Measurements from ENCODE around the gene METTL16. TPM values are rescaled to one million over a fixed set of nuclear protein-coding genes. Genes with fewer than 3 reads are reported as not detected.

The METTL16 gene
- total and polyA plus RNA-seq, 2 of the 8 experiments (the other 6 are each of a cell fraction or from before 2014, with no cell fraction given): 22.8 to 59.4 TPM

DNA sequence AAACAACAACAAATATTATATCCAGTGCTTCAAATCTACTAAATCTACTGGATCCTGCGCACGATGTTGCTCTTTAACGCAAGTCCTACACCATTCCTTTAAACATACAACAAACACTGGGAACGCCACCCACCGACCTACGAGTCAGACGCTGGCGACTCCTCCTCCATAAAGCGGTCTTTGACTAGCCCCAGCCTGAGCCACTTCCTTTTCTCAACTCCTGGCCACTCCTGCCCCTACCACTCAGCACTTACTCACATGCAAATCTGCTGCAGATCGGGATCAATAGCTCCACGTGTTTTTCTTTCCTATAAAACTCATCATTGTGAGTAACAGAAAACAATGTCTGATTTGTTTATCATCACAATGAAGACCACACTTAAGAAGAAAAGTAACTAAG, 78.0 kb downstream of the METTL16 start:
- DNase-seq (ENCODE audit: low read depth in 1 of 2, low spot score in 2 of 2) (no peak), FAIRE-seq (peak; percentile 7)
- Histone ChIP-seq H3K4me3 (ENCODE audit: extremely low read depth in 1 of 4, insufficient read depth in 2 of 4, low read depth in 3 of 4, low read length in 4 of 4) (no peak overlapping the region), H3K36me3 (ENCODE audit: control insufficient read depth in 2 of 4, insufficient read depth in 4 of 4, low read length in 3 of 4) (peaks cover 10 to 32% (median 17%) of the 10 kb centered on the region in 4 experiments; a peak in 7 of 8 replicates), H3K27ac (ENCODE audit: low read depth, low read length) (no peak overlapping the region), H3K18ac (ENCODE audit: extremely low read depth, low read length) (no peak overlapping the region), H4K20me1 (replicated peaks in 1 of 2; ENCODE audit: control insufficient read depth in 1 of 2, insufficient read depth in 2 of 2, low read length in 2 of 2) (no peaks in the 10 kb centered on the region), H3K27me3 (replicated peaks in 1 of 4; ENCODE audit: control insufficient read depth in 3 of 4, extremely low read depth in 1 of 4, insufficient read depth in 3 of 4, low read length in 3 of 4) (no peaks in the 10 kb centered on the region), H4K91ac (replicated peaks; ENCODE audit: insufficient read length, low read length) (no peak overlapping the region), H2BK15ac (ENCODE audit: low read length) (no peak overlapping the region), H3K9ac (replicated peaks in 1 of 4; ENCODE audit: extremely low read depth in 1 of 4, low read depth in 3 of 4, low read length in 3 of 4) (no peak overlapping the region), H2BK20ac (ENCODE audit: low read length) (no peak overlapping the region), H3K79me1 (ENCODE audit: low read depth, low read length) (peaks cover 8% of the 10 kb centered on the region), H3K23me2 (ENCODE audit: low read depth, low read length) (no peaks in the 10 kb centered on the region), H4K5ac (ENCODE audit: insufficient read length, low read depth, low read length) (no peak overlapping the region), H3K56ac (replicated peaks; ENCODE audit: insufficient read length, low read depth, low read length) (no peak overlapping the region), H2AFZ (ENCODE audit: low read length) (no peak overlapping the region), H2BK120ac (replicated peaks; ENCODE audit: low read depth, low read length) (no peak overlapping the region), H3K4me1 (replicated peaks in 1 of 4; ENCODE audit: control insufficient read depth in 3 of 4, insufficient read depth in 4 of 4, low read length in 3 of 4) (peaks cover 6 to 17% (median 13%) of the 10 kb centered on the region in 4 experiments), H3K4ac (replicated peaks; ENCODE audit: insufficient read length, low read depth, low read length) (no peak overlapping the region), H3K23ac (ENCODE audit: insufficient read length) (no peak overlapping the region), H2BK5ac (ENCODE audit: low read depth, low read length) (no peak overlapping the region), H2AK5ac (ENCODE audit: low read depth, low read length) (no peak overlapping the region), H3K9me3 (ENCODE audit: insufficient read depth in 2 of 2, low read depth in 1 of 2, low read length in 1 of 2) (no peaks in the 10 kb centered on the region), H4K8ac (ENCODE audit: extremely low read depth, insufficient read depth, low read length) (no peak overlapping the region), H3K14ac (ENCODE audit: insufficient read length) (no peak overlapping the region), H3K79me2 (ENCODE audit: control insufficient read depth in 1 of 2, insufficient read depth in 2 of 2, low read length in 2 of 2) (peaks cover 0 to 14% of the 10 kb centered on the region in 2 experiments; a peak in 2 of 4 replicates), H2BK12ac (ENCODE audit: low read depth, low read length) (no peak overlapping the region; the same call in 1 of the 2 replicates), H3K4me2 (ENCODE audit: insufficient read depth in 1 of 2, low read depth in 2 of 2, low read length in 2 of 2) (no peak overlapping the region)
- ChIA-PET CTCF (ENCODE audit: partially characterized antibody) (interaction anchor here (0.9 to 3.4 kb wide), 4 partner anchors 17 to 1067 kb away, joined by 3 to 17 read pairs (median 10); no protein-coding TSS in a partner anchor), POLR2A (ENCODE audit: partially characterized antibody) (interaction anchor here (1.4 to 1.6 kb wide), 2 partner anchors 9 to 23 kb away, joined by 3 to 5 read pairs; no protein-coding TSS in a partner anchor)
- WGBS, 2 experiments (ENCODE audit: extremely low coverage in 1 of 2, insufficient coverage in 1 of 2, insufficient read length in 1 of 2, insufficient replicate concordance in 2 of 2, low coverage in 1 of 2, low lambda C conversion rate in 2 of 2, missing lambda C conversion rate in 1 of 2): 79% methylated on average over 11 of the region's 11 CpGs; no CpG with 5 or more reads in 1 of the 2 experiments
- TF ChIP-seq TEAD4 (IDR thresholded peaks at IDR 0.05; ENCODE audit: low read depth, low read length): no peak
- no peak for TF ChIP-seq RFX5 (IDR thresholded peaks at IDR 0.05; ENCODE audit: borderline replicate concordance, low read depth, low read length)
- TF ChIP-seq, protein P1, sequence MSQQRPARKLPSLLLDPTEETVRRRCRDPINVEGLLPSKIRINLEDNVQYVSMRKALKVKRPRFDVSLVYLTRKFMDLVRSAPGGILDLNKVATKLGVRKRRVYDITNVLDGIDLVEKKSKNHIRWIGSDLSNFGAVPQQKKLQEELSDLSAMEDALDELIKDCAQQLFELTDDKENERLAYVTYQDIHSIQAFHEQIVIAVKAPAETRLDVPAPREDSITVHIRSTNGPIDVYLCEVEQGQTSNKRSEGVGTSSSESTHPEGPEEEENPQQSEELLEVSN (IDR thresholded peaks at IDR 0.05): no peak
- no peak for TF ChIP-seq CHD2 (IDR thresholded peaks at IDR 0.05; ENCODE audit: low read length)
- no peak for TF ChIP-seq CBX8 (IDR thresholded peaks at IDR 0.05; ENCODE audit: borderline replicate concordance, low read depth, low read length)
- no peak for TF ChIP-seq SRF (IDR thresholded peaks at IDR 0.05; ENCODE audit: low read depth, low read length)
- no peak for TF ChIP-seq PHF8 (conservative IDR thresholded peaks at IDR 0.05; ENCODE audit: low read depth, low read length)
- TF ChIP-seq CBX5 (IDR thresholded peaks at IDR 0.05; ENCODE audit: low read depth, low read length): no peak
- no peak for TF ChIP-seq SP2 (IDR thresholded peaks at IDR 0.05; ENCODE audit: low read length)
- TF ChIP-seq CEBPB (IDR thresholded peaks at IDR 0.05; ENCODE audit: low read depth, low read length): no peak
- TF ChIP-seq SIN3A (conservative IDR thresholded peaks at IDR 0.05 in 1 of 2, IDR thresholded peaks at IDR 0.05 in 1 of 2; ENCODE audit: low read depth in 1 of 2, low read length in 2 of 2): no peak
